GM10248 (cell line): ENCODE data around the gene VIP.

Experiments used
- CTCF ChIA-PET: fragments of 300-600 bp; sonication (Branson Sonifier 250); formaldehyde crosslinking; extraction: SDS; loops from one replicate; lab custom pipeline; 2021; ENCODE audit warnings: antibody characterized with exemption; lab: Yijun Ruan, JAX
- POLR2A ChIA-PET: fragments of 350-650 bp; sonication (Branson Sonifier 250); formaldehyde crosslinking; extraction: SDS; loops from one replicate; lab custom pipeline; 2020; ENCODE audit warnings: antibody characterized with exemption; lab: Yijun Ruan, JAX
- DNase-seq: peaks from one replicate; pipeline ENCODE4 v3.0.0; 2012; ENCODE audit errors: extremely low spot score
- CTCF ChIP-seq: IDR thresholded peaks from 2 replicates; pipeline ENCODE4 v1.5.1; 2012; ENCODE audit warnings: mild to moderate bottlenecking, low read depth; ENCODE audit errors: extremely low read depth, missing control alignments, control extremely low read depth

The VIP gene

GRCh38 chr6:152804150-152804549 is 53.6 kb downstream of the VIP start:
- CTCF ChIA-PET: no interaction called here
- POLR2A ChIA-PET: no interaction called here
- no peak for DNase-seq
- TF ChIP-seq CTCF: no peak
